HCT116 (cell line): ENCODE data around the gene GPN2. TPM values are rescaled to one million over a fixed set of nuclear protein-coding genes. Genes with fewer than 3 reads are reported as not detected.

Experiments
- ATAC-seq: fragments of 200-7000 bp; cut with Tn5 transposase; 2 replicates; pipeline ENCODE4 v1.9.1; 2020; ENCODE audit warnings: mild to moderate bottlenecking, moderate library complexity
- BruUV-seq: library from RNA; stranded (reverse); fragments of 400-500 nt; replicated peaks from 2 replicates; lab custom pipeline; 2021; lab: Mats Ljungman, UMichigan
- CTCF ChIA-PET: fragments of 300-600 bp; sonication (Branson Sonifier 250); formaldehyde crosslinking; loops from one replicate; lab custom pipeline; 2021; ENCODE audit warnings: antibody characterized with exemption; lab: Charles Lee
- POLR2A ChIA-PET: fragments of 300-600, 350-600 bp; sonication (Branson Sonifier 250); formaldehyde crosslinking; loops from one replicate; lab custom pipeline; 2021; ENCODE audit warnings: antibody characterized with exemption; lab: Charles Lee
- RAD21 ChIA-PET, 2 experiments: fragments of 300-600 bp; sonication (Branson Sonifier 250); formaldehyde crosslinking; loops; one replicate each; lab custom pipeline; 2023; ENCODE audit warnings: low total read pairs in 2 of 2; ENCODE audit not compliant: uncharacterized antibody in 2 of 2, unreplicated experiment in 2 of 2, low non-redundant PET in 1 of 2; lab: Charles Lee
- DNase-seq: peaks from one replicate; pipeline ENCODE4 v3.0.0-alpha.2; 2010; ENCODE audit warnings: low read depth, low spot score
- H2AFZ ChIP-seq: fragments of 200-600 bp; shearing (Covaris generic), sonication (generic); 2 replicates; pipeline ENCODE4 v1.6.1; 2017; ENCODE audit warnings: low read depth, mixed run types, mixed read lengths, antibody characterized with exemption, low read length; ENCODE audit not compliant: poor library complexity, severe bottlenecking
- H3K27ac ChIP-seq: 2 replicates; pipeline ENCODE4 v1.5.1; 2012; ENCODE audit warnings: low read depth, low read length
- H3K27me3 ChIP-seq: fragments of 200-600 bp; sonication (generic); 2 replicates; pipeline ENCODE4 v1.6.1; 2016; ENCODE audit warnings: mixed run types, low read length, mixed read lengths; ENCODE audit not compliant: insufficient read depth
- H3K36me3 ChIP-seq, 2 experiments: fragments of 200-500 bp in 1 of 2; fragments of 200-600 bp in 1 of 2; sonication (Bioruptor generic) in 1 of 2; sonication (generic) in 1 of 2; 2 replicates each; pipeline versions ENCODE4 v1.5.1 to v1.6.1; 2014 to 2016; ENCODE audit warnings: low read length in 2 of 2, inconsistent platforms in 1 of 2, mixed read lengths in 1 of 2, mixed run types in 1 of 2; ENCODE audit not compliant: insufficient read depth in 2 of 2, control insufficient read depth in 1 of 2
- H3K4me1 ChIP-seq, 2 experiments: fragments of 200-600 bp in 1 of 2; sonication (generic) in 1 of 2; 2 replicates each; pipeline versions ENCODE4 v1.5.1 to v1.6.1; 2012 to 2017; ENCODE audit warnings: low read length in 2 of 2, inconsistent platforms in 1 of 2, mild to moderate bottlenecking in 1 of 2, mixed read lengths in 1 of 2, mixed run types in 1 of 2, moderate library complexity in 1 of 2; ENCODE audit not compliant: insufficient read depth in 2 of 2, control insufficient read depth in 1 of 2
- H3K4me2 ChIP-seq: fragments of 200-600 bp; sonication (generic); 2 replicates; pipeline ENCODE4 v1.6.1; 2017; ENCODE audit warnings: mixed run types, low read length, mixed read lengths
- H3K4me3 ChIP-seq, 2 experiments: fragments of 200-600 bp in 1 of 2; sonication (generic) in 1 of 2; replicated peaks in 1 of 2; 2 replicates each; pipeline ENCODE4 v1.5.1; 2011 to 2016; ENCODE audit warnings: low read length in 2 of 2, control low read depth in 1 of 2, low read depth in 1 of 2, mild to moderate bottlenecking in 1 of 2, mixed read lengths in 1 of 2, mixed run types in 1 of 2
- H3K79me2 ChIP-seq: fragments of 200-600 bp; sonication (generic); 2 replicates; pipeline ENCODE4 v1.6.1; 2017; ENCODE audit warnings: mild to moderate bottlenecking, mixed run types, low read length, moderate library complexity, mixed read lengths; ENCODE audit not compliant: insufficient read depth
- H3K9ac ChIP-seq: fragments of 200-600 bp; sonication (generic); 2 replicates; pipeline ENCODE4 v1.6.1; 2016; ENCODE audit warnings: low read length, mixed read lengths
- H3K9me2 ChIP-seq: fragments of 200-600 bp; sonication (generic), shearing (Covaris generic); 2 replicates; pipeline ENCODE4 v1.6.1; 2017; ENCODE audit warnings: mixed run types, mild to moderate bottlenecking, moderate library complexity; ENCODE audit not compliant: insufficient read depth
- H3K9me3 ChIP-seq, 2 experiments: fragments of 200-500 bp in 1 of 2; fragments of 200-600 bp in 1 of 2; sonication (Bioruptor generic) in 1 of 2; sonication (generic) in 1 of 2; 2 replicates each; pipeline ENCODE4 v1.6.1; 2014 to 2017; ENCODE audit warnings: low read length in 2 of 2, mixed read lengths in 2 of 2, inconsistent platforms in 1 of 2, low read depth in 1 of 2, mild to moderate bottlenecking in 1 of 2, mixed run types in 1 of 2, moderate library complexity in 1 of 2; ENCODE audit not compliant: control insufficient read depth in 1 of 2, insufficient read depth in 1 of 2
- H4K20me1 ChIP-seq: fragments of 200-600 bp; sonication (generic), shearing (Covaris generic); 2 replicates; pipeline ENCODE4 v1.6.1; 2017; ENCODE audit warnings: mixed run types, mild to moderate bottlenecking, moderate library complexity; ENCODE audit not compliant: insufficient read depth
- CEBPB ChIP-seq: IDR thresholded peaks from 2 replicates; pipeline ENCODE4 v1.6.1; 2012; ENCODE audit warnings: low read depth
- EGR1 ChIP-seq: IDR thresholded peaks from 2 replicates; pipeline ENCODE4 v1.6.1; 2012; ENCODE audit warnings: low read depth
- ELF1 ChIP-seq: IDR thresholded peaks from 2 replicates; pipeline ENCODE4 v1.6.1; 2012; ENCODE audit warnings: low read depth, borderline replicate concordance
- EZH2 ChIP-seq: fragments of 200-600 bp; sonication (generic); IDR thresholded peaks from 2 replicates; pipeline ENCODE4 v1.6.1; 2017; ENCODE audit warnings: antibody characterized with exemption, mixed run types
- EZH2phosphoT487 ChIP-seq: fragments of 200-600 bp; IDR thresholded peaks from 2 replicates; pipeline ENCODE4 v1.6.1; 2018; ENCODE audit warnings: antibody characterized with exemption, borderline replicate concordance
- JUND ChIP-seq: IDR thresholded peaks from 2 replicates; pipeline ENCODE4 v1.6.1; 2012
- POLR2A ChIP-seq: IDR thresholded peaks from 2 replicates; pipeline ENCODE4 v1.7.0; 2011; ENCODE audit warnings: borderline replicate concordance; ENCODE audit not compliant: insufficient read depth, insufficient read length; ENCODE audit errors: extremely low read depth
- RAD21 ChIP-seq: IDR thresholded peaks from 2 replicates; pipeline ENCODE4 v1.6.1; 2012; ENCODE audit warnings: low read depth, mild to moderate bottlenecking
- REST ChIP-seq: IDR thresholded peaks from 2 replicates; pipeline ENCODE4 v1.6.1; 2012; ENCODE audit warnings: low read depth
- SIN3A ChIP-seq: IDR thresholded peaks from 2 replicates; pipeline ENCODE4 v1.6.1; 2012; ENCODE audit warnings: low read depth
- SP1 ChIP-seq: IDR thresholded peaks from 2 replicates; pipeline ENCODE4 v1.6.1; 2012; ENCODE audit warnings: low read depth
- SRF ChIP-seq: IDR thresholded peaks from 2 replicates; pipeline ENCODE4 v1.6.1; 2012; ENCODE audit warnings: low read depth
- TCF7L2 ChIP-seq: IDR thresholded peaks from 2 replicates; pipeline ENCODE4 v1.7.0; 2011; ENCODE audit warnings: borderline replicate concordance, inconsistent platforms; ENCODE audit not compliant: insufficient read depth, insufficient read length; ENCODE audit errors: extremely low read depth
- YY1 ChIP-seq: IDR thresholded peaks from 2 replicates; pipeline ENCODE4 v1.6.1; 2011; ENCODE audit warnings: low read length, low read depth, moderate library complexity, mild to moderate bottlenecking; ENCODE audit not compliant: insufficient replicate concordance; ENCODE audit errors: extremely low read depth
- ZFX ChIP-seq: fragments of 450-650 bp; IDR thresholded peaks from 2 replicates; pipeline ENCODE4 v1.6.1; 2017
- intact Hi-C: fragments of 100-400 bp; cut with micrococcal nuclease; formaldehyde crosslinking; loops from 2 replicates; pipeline ENCODE4 v1.10.0; 2022
- total RNA-seq: library from RNA; stranded (reverse); gene quantifications from one replicate; pipeline ENCODE4 v1.2.1, GENCODE V29; 2021; ENCODE audit not compliant: unreplicated experiment
- TF ChIP-seq, protein P1 (sequence below): IDR thresholded peaks from 2 replicates; pipeline ENCODE4 v1.6.1; 2012
- TF ChIP-seq, protein P2 (sequence below): IDR thresholded peaks from 2 replicates; pipeline ENCODE4 v1.6.1; 2011; ENCODE audit warnings: mild to moderate bottlenecking, low read length, moderate library complexity; ENCODE audit not compliant: insufficient replicate concordance; ENCODE audit errors: extremely low read depth

The GPN2 gene
- total RNA-seq, 1 experiment from 2014 or later = 37.2 TPM

- no TSS peak for BruUV-seq
- ChIA-PET RAD21 (no interaction called here), CTCF (no interaction called here), POLR2A (no interaction called here)
- H4K20me1 ChIP-seq = no peaks in the 10 kb centered on the region
- peaks cover 8 to 32% of the 10 kb centered on the region in 2 experiments; a peak in 3 of 4 replicates for H3K36me3 ChIP-seq
- no peaks in the 10 kb centered on the region; the same call in 1 of the 2 replicates for H3K79me2 ChIP-seq
- H3K4me3 ChIP-seq = no peak overlapping the region
- no peak for DNase-seq
- no peaks in the 10 kb centered on the region for H3K9me3 ChIP-seq
- no peaks in the 10 kb centered on the region for H3K27me3 ChIP-seq
- H3K4me1 ChIP-seq = peaks cover 39 to 73% of the 10 kb centered on the region in 2 experiments
- H2AFZ ChIP-seq = no peak overlapping the region
- peak overlapping the region; percentile 33 for H3K4me2 ChIP-seq
- intact Hi-C loops = loop anchor here (1.0 kb wide), 2 partner anchors 10 to 26 kb away; no protein-coding TSS in a partner anchor
- no peak for ATAC-seq
- H3K9ac ChIP-seq = peak overlapping the region; percentile 26
- no peaks in the 10 kb centered on the region for H3K9me2 ChIP-seq
- TF ChIP-seq POLR2A = no peak
- TF ChIP-seq JUND = no peak
- no peak for TF ChIP-seq SIN3A
- no peak for TF ChIP-seq RAD21
- no peak for TF ChIP-seq EGR1
- TF ChIP-seq SP1 = no peak
- TF ChIP-seq TCF7L2 = no peak
- no peak for TF ChIP-seq CEBPB
- no peak for TF ChIP-seq YY1
- no peak for TF ChIP-seq ZFX
- TF ChIP-seq, protein P1, sequence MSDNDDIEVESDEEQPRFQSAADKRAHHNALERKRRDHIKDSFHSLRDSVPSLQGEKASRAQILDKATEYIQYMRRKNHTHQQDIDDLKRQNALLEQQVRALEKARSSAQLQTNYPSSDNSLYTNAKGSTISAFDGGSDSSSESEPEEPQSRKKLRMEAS = no peak
- no peak for TF ChIP-seq ELF1
- TF ChIP-seq EZH2phosphoT487 = no peak
- TF ChIP-seq EZH2 = no peak
- TF ChIP-seq, protein P2, sequence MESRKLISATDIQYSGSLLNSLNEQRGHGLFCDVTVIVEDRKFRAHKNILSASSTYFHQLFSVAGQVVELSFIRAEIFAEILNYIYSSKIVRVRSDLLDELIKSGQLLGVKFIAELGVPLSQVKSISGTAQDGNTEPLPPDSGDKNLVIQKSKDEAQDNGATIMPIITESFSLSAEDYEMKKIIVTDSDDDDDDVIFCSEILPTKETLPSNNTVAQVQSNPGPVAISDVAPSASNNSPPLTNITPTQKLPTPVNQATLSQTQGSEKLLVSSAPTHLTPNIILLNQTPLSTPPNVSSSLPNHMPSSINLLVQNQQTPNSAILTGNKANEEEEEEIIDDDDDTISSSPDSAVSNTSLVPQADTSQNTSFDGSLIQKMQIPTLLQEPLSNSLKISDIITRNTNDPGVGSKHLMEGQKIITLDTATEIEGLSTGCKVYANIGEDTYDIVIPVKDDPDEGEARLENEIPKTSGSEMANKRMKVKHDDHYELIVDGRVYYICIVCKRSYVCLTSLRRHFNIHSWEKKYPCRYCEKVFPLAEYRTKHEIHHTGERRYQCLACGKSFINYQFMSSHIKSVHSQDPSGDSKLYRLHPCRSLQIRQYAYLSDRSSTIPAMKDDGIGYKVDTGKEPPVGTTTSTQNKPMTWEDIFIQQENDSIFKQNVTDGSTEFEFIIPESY = no peak
- TF ChIP-seq SRF = no peak
- no peak for TF ChIP-seq REST
- H3K27ac ChIP-seq = peak overlapping the region; percentile 51; the same call in 1 of the 2 replicates
These were observed 37.4 kb downstream of the GPN2 start for GRCh38 chr1:26852701-26853100.
